GM23338 (cell line): ENCODE measurements around the gene CYFIP1. TPM values are rescaled to one million over a fixed set of nuclear protein-coding genes. Genes with fewer than 3 reads are reported as not detected.

Source experiments
- ATAC-seq: fragments of 200-7000 bp; cut with Tn5 transposase; 3 replicates; pipeline ENCODE4 v1.9.1; 2020
- DNase-seq: peaks from one replicate; pipeline ENCODE4 v3.0.0-alpha.2; 2015; ENCODE audit warnings: low spot score
- H2AFZ ChIP-seq: fragments of 200-600 bp; sonication (generic); 2 replicates; pipeline ENCODE4 v1.8.0; 2016; ENCODE audit warnings: antibody characterized with exemption, mild to moderate bottlenecking, moderate library complexity
- H3F3A ChIP-seq: fragments of 200-600 bp; sonication (generic); replicated peaks from 2 replicates; pipeline ENCODE4 v1.8.0; 2017; ENCODE audit warnings: antibody characterized with exemption, mixed run types, low read depth
- H3K27ac ChIP-seq: fragments of 200-600 bp; sonication (generic); 2 replicates; pipeline ENCODE4 v1.6.1; 2016; ENCODE audit warnings: low read depth
- H3K27me3 ChIP-seq: fragments of 200-600 bp; sonication (generic); 2 replicates; pipeline ENCODE4 v1.8.0; 2016; ENCODE audit warnings: mild to moderate bottlenecking, mixed run types, moderate library complexity; ENCODE audit not compliant: insufficient read depth
- H3K36me3 ChIP-seq: fragments of 200-600 bp; sonication (generic); 2 replicates; pipeline ENCODE4 v1.8.0; 2016; ENCODE audit warnings: mild to moderate bottlenecking; ENCODE audit not compliant: insufficient read depth
- H3K4me1 ChIP-seq: fragments of 200-600 bp; sonication (generic); 2 replicates; pipeline ENCODE4 v1.8.0; 2016; ENCODE audit warnings: mild to moderate bottlenecking, moderate library complexity; ENCODE audit not compliant: insufficient read depth
- H3K4me2 ChIP-seq: fragments of 200-600 bp; sonication (generic); 2 replicates; pipeline ENCODE4 v1.7.1; 2017; ENCODE audit warnings: mixed run types
- H3K4me3 ChIP-seq: fragments of 200-600 bp; sonication (generic); 2 replicates; pipeline ENCODE4 v1.6.1; 2016; ENCODE audit warnings: mixed run types
- H3K79me2 ChIP-seq: fragments of 200-600 bp; sonication (generic); replicated peaks from 2 replicates; pipeline ENCODE4 v1.8.0; 2017; ENCODE audit warnings: mild to moderate bottlenecking; ENCODE audit not compliant: insufficient read depth
- H3K9me2 ChIP-seq: fragments of 200-600 bp; sonication (generic); 2 replicates; pipeline ENCODE4 v1.8.0; 2017; ENCODE audit not compliant: insufficient read depth
- H4K20me1 ChIP-seq: fragments of 200-600 bp; sonication (generic); replicated peaks from 2 replicates; pipeline ENCODE4 v1.8.0; 2017; ENCODE audit warnings: mild to moderate bottlenecking; ENCODE audit not compliant: insufficient read depth
- H3K27ac Mint-ChIP-seq: 2 replicates; pipeline ENCODE4 v1.8.0; 2020; ENCODE audit warnings: inconsistent platforms, mild to moderate bottlenecking, moderate library complexity, mixed read lengths
- H3K27me3 Mint-ChIP-seq: 3 replicates; pipeline ENCODE4 v1.8.0; 2022; ENCODE audit warnings: low read depth, mild to moderate bottlenecking, moderate library complexity, mixed read lengths, inconsistent platforms; ENCODE audit not compliant: insufficient read depth, poor library complexity
- H3K36me3 Mint-ChIP-seq: 3 replicates; pipeline ENCODE4 v1.8.0; 2021; ENCODE audit warnings: low read depth, mild to moderate bottlenecking, inconsistent platforms, moderate library complexity, mixed read lengths
- H3K4me1 Mint-ChIP-seq: 3 replicates; pipeline ENCODE4 v1.8.0; 2020; ENCODE audit warnings: mild to moderate bottlenecking, inconsistent platforms, mixed read lengths
- H3K4me3 Mint-ChIP-seq: 3 replicates; pipeline ENCODE4 v1.8.0; 2021; ENCODE audit warnings: moderate library complexity, mild to moderate bottlenecking, inconsistent platforms, mixed read lengths
- H3K9me3 Mint-ChIP-seq: 3 replicates; pipeline ENCODE4 v1.8.0; 2020; ENCODE audit warnings: moderate library complexity, mild to moderate bottlenecking, inconsistent platforms, mixed read lengths
- CTCF ChIP-seq, 2 experiments: fragments of 200-600 bp in 1 of 2; sonication (generic) in 1 of 2; conservative IDR thresholded peaks; 2 replicates each; pipeline versions ENCODE4 v1.5.1 to v1.6.1; 2016 to 2017; ENCODE audit warnings: antibody characterized with exemption in 2 of 2, low read depth in 2 of 2, mild to moderate bottlenecking in 2 of 2, moderate library complexity in 1 of 2
- EZH2 ChIP-seq: fragments of 200-600 bp; sonication (generic); IDR thresholded peaks from one replicate; pipeline ENCODE4 v1.8.0; 2017; ENCODE audit warnings: antibody characterized with exemption, mild to moderate bottlenecking, low read depth; ENCODE audit not compliant: unreplicated experiment
- EZH2phosphoT487 ChIP-seq: fragments of 200-600 bp; sonication (generic); IDR thresholded peaks from one replicate; pipeline ENCODE4 v1.8.1; 2018; ENCODE audit warnings: antibody characterized with exemption; ENCODE audit not compliant: unreplicated experiment
- JUNB ChIP-seq: IDR thresholded peaks from one replicate; pipeline ENCODE4 v1.6.1; 2016; ENCODE audit warnings: antibody characterized with exemption; ENCODE audit not compliant: unreplicated experiment
- NANOG ChIP-seq: IDR thresholded peaks from 2 replicates; pipeline ENCODE4 v1.6.1; 2016; ENCODE audit warnings: antibody characterized with exemption, borderline replicate concordance
- REST ChIP-seq: IDR thresholded peaks from one replicate; pipeline ENCODE4 v1.6.1; 2018; ENCODE audit warnings: antibody characterized with exemption; ENCODE audit not compliant: unreplicated experiment
- ZNF331 ChIP-seq: fragments of 250-450 bp; sonication (Bioruptor Pico); IDR thresholded peaks from 2 replicates; pipeline ENCODE4 v1.5.0; 2020; ENCODE audit warnings: low read depth, mild to moderate bottlenecking, moderate library complexity
- polyA plus RNA-seq: library from polyadenylated mRNA; unstranded; fragments of >200 nt; fragmentation: Nextera tagmentation; extraction: Ambion mirVana; gene quantifications from 2 replicates; pipeline ENCODE4 v1.2.1, GENCODE V29; 2016
- total RNA-seq: library from RNA; depleted of rRNA; stranded (reverse); fragments of >200 nt; shearing (Covaris generic); gene quantifications from 2 replicates; pipeline ENCODE4 v1.2.3, GENCODE V29; 2014

CYFIP1 gene
- total and polyA plus RNA-seq, 2 experiments from 2014 or later = 20.0 to 73.9 TPM

- H3K36me3 Mint-ChIP-seq = peaks cover 24% of the 10 kb centered on the region; the same call in 2 of the 3 replicates
- H3K27me3 Mint-ChIP-seq = no peaks in the 10 kb centered on the region
- H3K27ac Mint-ChIP-seq = no peak overlapping the region
These were observed 15.6 kb upstream of the CYFIP1 start for GRCh38 chr15:22995795-22996194.

More at GRCh38 chr15:22995795-22996194, 15.6 kb upstream of the CYFIP1 start:
- Histone ChIP-seq H3K9me2 (no peaks in the 10 kb centered on the region), H4K20me1 (no peaks in the 10 kb centered on the region; the same call in 1 of the 2 replicates), H3K4me1 (no peaks in the 10 kb centered on the region), H3K4me2 (no peak overlapping the region), H2AFZ (no peak overlapping the region), H3K27ac (no peak overlapping the region), H3F3A (no peaks in the 10 kb centered on the region), H3K4me3 (no peak overlapping the region), H3K36me3 (peaks cover 7% of the 10 kb centered on the region; the same call in 1 of the 2 replicates), H3K79me2 (no peaks in the 10 kb centered on the region), H3K27me3 (no peaks in the 10 kb centered on the region)
- ATAC-seq (no peak), DNase-seq (no peak)
- TF ChIP-seq ZNF331 (CRISPR knock-in tag) (no peak), JUNB (no peak), EZH2 (no peak), EZH2phosphoT487 (no peak), CTCF (conservative IDR thresholded peaks at IDR 0.05; ENCODE audit: low read depth in 2 of 2) (no peak), REST (no peak), NANOG (no peak)
- Mint-ChIP-seq H3K9me3 (no peaks in the 10 kb centered on the region), H3K4me3 (no peak overlapping the region), H3K4me1 (no peaks in the 10 kb centered on the region)
